Activated CD8-positive, alpha-beta memory T cell treated with anti-CD3 and anti-CD28 coated beads for 36 hours (primary cell): ENCODE measurements around the gene PLXNA4. TPM values are rescaled to one million over a fixed set of nuclear protein-coding genes. Genes with fewer than 3 reads are reported as not detected.

Experiments used
- CTCF ChIA-PET: fragments of 350-600 bp; sonication (Branson Sonifier 250); formaldehyde crosslinking; loops from one replicate; lab custom pipeline; 2021; ENCODE audit warnings: antibody characterized with exemption; lab: Charles Lee
- POLR2A ChIA-PET: fragments of 350-600 bp; sonication (Branson Sonifier 250); formaldehyde crosslinking; loops from one replicate; lab custom pipeline; 2021; ENCODE audit warnings: antibody characterized with exemption; lab: Charles Lee
- total RNA-seq, 2 experiments: library from RNA; stranded (reverse); gene quantifications; one replicate each; pipeline ENCODE4 v1.2.3, GENCODE V29; 2021

The PLXNA4 gene
- total RNA-seq, 2 experiments from 2014 or later = 0.04 to 0.19 TPM

- ChIA-PET POLR2A (no interaction called here), CTCF (no interaction called here)
These were observed 83.3 kb downstream of the PLXNA4 start for GRCh38 chr7:132492823-132493445.

- CTCF ChIA-PET = no interaction called here
- POLR2A ChIA-PET = no interaction called here
These were observed 84.8 kb downstream of the PLXNA4 start for GRCh38 chr7:132491391-132491945.

GRCh38 chr7:132490474-132490873 lies 85.8 kb downstream of the PLXNA4 start:
- ChIA-PET CTCF (no interaction called here), POLR2A (no interaction called here)

GRCh38 chr7:132489776-132490237 lies 86.5 kb downstream of the PLXNA4 start:
- ChIA-PET CTCF (no interaction called here), POLR2A (no interaction called here)

GRCh38 chr7:132488634-132489302 lies 87.5 kb downstream of the PLXNA4 start:
- ChIA-PET POLR2A (no interaction called here), CTCF (no interaction called here)

GRCh38 chr7:132486274-132486610 lies 90.0 kb downstream of the PLXNA4 start:
- ChIA-PET POLR2A (no interaction called here), CTCF (no interaction called here)

GRCh38 chr7:132485600-132486273 lies 90.5 kb downstream of the PLXNA4 start:
- ChIA-PET CTCF (no interaction called here), POLR2A (no interaction called here)

GRCh38 chr7:132485136-132485535 lies 91.1 kb downstream of the PLXNA4 start:
- ChIA-PET CTCF (no interaction called here), POLR2A (no interaction called here)

GRCh38 chr7:132482866-132483265 lies 93.4 kb downstream of the PLXNA4 start:
- ChIA-PET POLR2A (no interaction called here), CTCF (no interaction called here)

- ChIA-PET CTCF (no interaction called here), POLR2A (no interaction called here)
These were observed 95.7 kb downstream of the PLXNA4 start for GRCh38 chr7:132480534-132480933.

GRCh38 chr7:132476541-132476940 lies 99.7 kb downstream of the PLXNA4 start:
- CTCF ChIA-PET = no interaction called here
- POLR2A ChIA-PET = no interaction called here

- ChIA-PET POLR2A (interaction anchor here (0.7 kb wide), 1 partner anchor 246 kb away, joined by 3 read pairs; no protein-coding TSS in a partner anchor), CTCF (no interaction called here)
These were observed 100.6 kb downstream of the PLXNA4 start for GRCh38 chr7:132475669-132476116.

GRCh38 chr7:132475037-132475668 lies 101.1 kb downstream of the PLXNA4 start:
- POLR2A ChIA-PET = interaction anchor here (0.7 kb wide), 1 partner anchor 246 kb away, joined by 3 read pairs; no protein-coding TSS in a partner anchor

GRCh38 chr7:132472463-132473120 lies 103.7 kb downstream of the PLXNA4 start:
- POLR2A ChIA-PET = no interaction called here
- CTCF ChIA-PET = no interaction called here

More at GRCh38 chr7:132475037-132475668, 101.1 kb downstream of the PLXNA4 start:
- CTCF ChIA-PET = no interaction called here

- POLR2A ChIA-PET = no interaction called here
- CTCF ChIA-PET = no interaction called here
These were observed 104.8 kb downstream of the PLXNA4 start for GRCh38 chr7:132471515-132471914.

GRCh38 chr7:132469681-132470080 lies 106.6 kb downstream of the PLXNA4 start:
- ChIA-PET POLR2A (no interaction called here), CTCF (no interaction called here)

- ChIA-PET POLR2A (no interaction called here), CTCF (no interaction called here)
These were observed 107.0 kb downstream of the PLXNA4 start for GRCh38 chr7:132469264-132469663.

- ChIA-PET CTCF (no interaction called here), POLR2A (interaction anchor here (0.5 kb wide), 1 partner anchor 12 kb away, joined by 3 read pairs; no protein-coding TSS in a partner anchor)
These were observed 109.9 kb downstream of the PLXNA4 start for GRCh38 chr7:132466367-132466766.

- POLR2A ChIA-PET = no interaction called here
- CTCF ChIA-PET = no interaction called here
These were observed 110.8 kb downstream of the PLXNA4 start for GRCh38 chr7:132465516-132465915.
